GM19452 (cell line): ENCODE measurements around the gene TANGO6.
"Not testable (repeated sequence)": the region's sequence is repeated elsewhere in the genome, so short reads cannot be mapped to it uniquely, and the experiment has no call there.

Experiments
- ATAC-seq: cut with Tn5 transposase; IDR thresholded peaks from one replicate; pipeline ENCODE4 v1.9.1; 2021; ENCODE audit not compliant: unreplicated experiment

Gene TANGO6

DNA sequence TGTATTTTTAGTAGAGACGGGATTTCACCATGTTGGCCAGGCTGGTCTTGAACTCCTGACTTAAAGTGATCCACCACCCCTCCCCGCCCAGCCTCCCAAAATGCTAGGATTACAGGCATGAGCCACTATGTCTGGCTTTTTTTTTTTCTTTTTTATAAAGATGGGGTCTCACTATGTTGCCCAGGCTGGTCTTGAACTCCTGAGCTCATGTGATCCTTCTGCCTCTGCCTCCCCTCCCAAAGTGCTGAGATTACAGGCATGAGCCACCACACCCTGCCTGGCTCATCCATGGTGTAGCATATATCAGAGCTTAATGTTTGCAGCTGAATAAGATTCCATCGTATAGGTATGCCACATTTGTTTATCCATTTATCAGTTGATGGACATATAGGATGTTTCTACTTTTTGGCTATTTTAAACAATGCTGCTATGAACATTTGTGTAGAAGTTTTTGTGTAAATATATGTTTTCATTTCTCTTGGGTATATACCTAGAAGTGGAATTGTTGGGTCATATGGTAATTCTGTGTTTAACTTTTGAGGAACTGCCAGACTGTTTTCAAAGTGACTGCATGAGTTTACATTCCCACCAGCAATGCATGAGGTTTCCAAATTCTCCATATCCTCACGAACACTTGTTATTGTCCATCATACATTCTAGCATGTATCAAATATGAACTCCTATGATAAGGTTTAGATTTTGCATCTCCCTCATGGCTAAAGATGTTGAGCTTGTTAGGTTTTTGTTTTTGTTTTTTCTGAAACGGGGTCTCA, 206.5 kb downstream of the TANGO6 start:
- ATAC-seq: no peak

DNA sequence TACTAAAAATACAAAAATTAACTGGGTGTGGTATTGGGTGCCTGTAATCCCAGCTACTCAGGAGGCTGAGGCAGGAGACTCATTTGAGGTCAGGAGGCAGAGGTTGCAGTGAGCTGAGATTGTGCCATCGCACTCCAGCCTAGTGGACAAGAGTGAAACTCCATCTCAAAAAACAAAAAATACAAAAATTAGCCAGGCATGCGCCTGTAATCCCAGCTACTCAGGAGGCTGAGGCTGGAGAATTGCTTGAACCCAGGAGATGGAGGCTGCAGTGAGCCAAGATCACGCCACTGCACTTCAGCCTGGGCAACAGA, 208.1 kb downstream of the TANGO6 start:
- ATAC-seq: not testable (repeated sequence)

DNA sequence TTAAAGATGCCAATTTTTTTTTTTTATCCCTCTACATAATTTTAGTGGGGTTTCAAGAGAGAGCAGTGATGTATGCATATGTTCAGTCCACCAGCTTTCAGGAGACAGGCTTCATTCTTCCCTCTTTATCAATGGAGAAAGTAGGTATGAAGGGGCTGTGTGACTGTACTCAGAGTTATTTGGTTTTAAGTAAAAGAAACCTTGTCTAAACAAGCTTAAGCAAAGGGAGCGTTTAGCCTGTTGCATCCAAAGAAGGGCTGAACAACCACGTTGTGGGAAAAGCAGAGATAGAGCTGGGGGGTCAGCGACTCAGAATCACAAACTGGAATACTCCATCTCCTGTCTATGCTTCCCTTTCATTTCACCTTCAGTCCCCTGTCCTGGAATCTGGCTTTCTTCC, 211.7 kb downstream of the TANGO6 start:
- no peak for ATAC-seq

DNA sequence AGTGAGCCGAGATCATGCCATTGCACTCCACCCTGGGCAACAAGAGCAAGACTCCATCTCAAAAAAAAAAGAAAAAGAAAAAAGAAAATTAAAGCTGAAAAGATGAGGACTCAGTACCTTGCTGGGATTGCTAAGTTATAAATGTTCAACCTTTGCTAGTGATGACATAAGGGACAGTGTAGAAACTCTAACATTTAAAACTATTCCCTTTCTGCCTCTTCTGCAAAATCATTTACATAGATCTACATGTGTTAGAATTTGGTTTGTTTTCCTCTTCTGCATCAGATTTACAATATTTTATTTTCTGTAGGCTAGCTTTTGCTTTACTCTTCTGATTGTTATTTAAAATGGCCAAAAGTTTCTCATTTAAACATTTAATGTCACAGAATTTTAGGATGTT, 212.6 kb downstream of the TANGO6 start:
- no peak for ATAC-seq

DNA sequence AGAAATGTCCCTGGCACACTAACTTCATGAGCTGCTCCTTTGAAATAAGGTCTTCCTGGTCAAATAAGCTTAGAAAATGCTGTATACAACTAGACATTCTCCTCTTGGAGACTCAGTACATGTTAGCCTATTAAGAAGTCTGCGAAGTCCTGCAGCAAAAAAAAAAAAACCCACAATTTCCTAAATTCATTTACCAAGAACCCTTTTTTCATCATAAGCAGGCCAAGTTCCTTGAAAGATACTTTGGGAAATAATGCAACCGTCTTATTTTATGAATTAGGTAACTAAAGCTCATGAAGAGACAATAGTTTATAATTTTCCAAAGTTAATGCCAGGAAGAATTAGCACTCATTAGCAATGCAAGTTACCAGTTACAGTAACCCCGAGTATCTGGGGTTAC, 213.1 kb downstream of the TANGO6 start:
- ATAC-seq: no peak

DNA sequence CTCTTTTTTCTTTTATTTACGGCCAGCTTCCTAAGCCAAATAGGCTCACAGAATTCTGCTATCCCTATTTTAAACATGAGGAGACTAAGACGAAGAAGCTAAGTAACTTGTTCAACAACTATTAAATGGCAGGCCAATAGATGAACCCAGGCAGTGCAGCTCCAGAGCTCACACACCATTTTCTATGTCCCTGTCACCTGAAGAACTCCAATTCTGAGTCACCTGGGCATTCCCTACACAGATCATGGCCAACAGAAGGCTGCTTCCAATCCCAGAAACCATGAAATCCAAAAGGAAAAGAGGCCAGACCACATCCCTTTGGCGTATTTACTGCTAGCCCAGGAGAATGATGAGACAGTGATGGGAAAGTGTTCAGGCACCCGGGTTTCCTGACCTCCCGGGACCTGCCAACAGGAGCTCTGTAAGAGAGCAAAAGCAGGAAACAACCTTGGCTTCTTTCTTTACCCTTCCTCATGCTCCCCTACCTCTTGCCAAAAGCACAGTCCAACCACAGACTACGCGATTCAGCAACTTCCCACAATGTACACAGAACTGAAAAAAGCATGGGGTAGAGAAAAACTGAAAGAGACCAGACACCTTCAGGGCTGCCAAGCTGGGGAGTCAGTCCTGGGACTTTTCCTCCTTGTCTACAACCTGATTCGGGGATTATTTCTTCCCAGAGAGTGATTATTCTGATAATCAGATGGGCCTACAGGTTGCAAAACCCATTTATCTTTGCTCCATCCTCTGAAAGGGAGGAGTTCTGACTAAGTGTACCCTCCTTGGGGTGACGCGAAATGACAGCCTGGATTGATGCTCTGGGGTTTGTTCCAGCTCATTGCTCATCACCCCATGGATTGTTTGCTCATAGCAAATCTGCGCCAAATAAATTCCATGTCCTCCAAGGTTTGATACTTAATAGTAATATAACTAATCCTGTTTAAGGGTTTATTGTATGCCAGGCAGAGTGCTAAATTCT, 214.4 kb downstream of the TANGO6 start:
- no peak for ATAC-seq

DNA sequence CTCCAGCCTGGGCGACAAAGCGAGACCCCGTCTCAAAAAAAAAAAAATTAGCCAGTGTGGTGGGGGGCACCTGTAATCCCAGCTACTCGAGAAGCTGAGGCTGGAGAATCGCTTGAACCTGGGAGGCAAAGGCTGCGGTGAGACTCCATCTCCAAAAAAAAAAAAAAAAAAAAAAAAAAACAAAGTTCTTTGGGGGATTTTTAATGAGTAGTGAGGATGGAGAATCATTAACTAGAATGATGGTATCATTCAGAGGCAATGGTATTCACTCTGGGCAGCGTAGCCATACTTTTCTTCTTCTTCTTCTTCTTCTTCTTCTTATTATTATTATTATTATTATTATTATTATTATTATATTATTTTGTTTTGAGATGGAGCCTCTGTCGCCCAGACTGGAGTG, 220.2 kb downstream of the TANGO6 start:
- ATAC-seq: not testable (repeated sequence)

DNA sequence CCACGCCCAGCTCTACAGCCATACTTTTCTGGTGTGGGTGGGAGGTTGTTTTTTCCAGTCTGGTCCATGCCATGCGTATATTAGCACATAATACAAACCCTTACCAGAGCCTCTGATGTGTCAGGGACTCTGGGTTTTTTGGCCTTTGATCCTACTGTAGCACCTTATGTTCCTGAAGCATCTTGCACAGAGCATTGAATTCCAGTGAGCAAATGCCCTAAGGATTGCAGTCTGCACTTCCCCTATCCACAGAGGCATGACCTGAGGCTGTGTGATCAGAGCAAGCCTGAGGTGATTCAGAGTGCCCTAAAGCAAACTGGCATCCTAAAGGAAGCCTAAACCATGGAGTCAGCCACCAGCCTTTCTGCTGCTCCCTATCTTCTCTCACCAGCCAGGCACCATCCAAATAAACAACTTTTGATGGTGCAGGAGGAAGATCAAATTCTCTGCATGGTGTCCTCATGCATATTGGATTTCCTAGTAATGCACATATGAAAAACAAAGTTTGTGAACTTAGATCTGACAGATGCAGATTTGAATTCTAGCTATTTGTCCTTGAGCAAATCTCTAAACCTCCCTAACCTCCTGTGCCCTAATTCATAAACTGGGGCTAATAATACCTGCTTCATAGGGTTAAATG, 220.9 kb downstream of the TANGO6 start:
- no peak for ATAC-seq

DNA sequence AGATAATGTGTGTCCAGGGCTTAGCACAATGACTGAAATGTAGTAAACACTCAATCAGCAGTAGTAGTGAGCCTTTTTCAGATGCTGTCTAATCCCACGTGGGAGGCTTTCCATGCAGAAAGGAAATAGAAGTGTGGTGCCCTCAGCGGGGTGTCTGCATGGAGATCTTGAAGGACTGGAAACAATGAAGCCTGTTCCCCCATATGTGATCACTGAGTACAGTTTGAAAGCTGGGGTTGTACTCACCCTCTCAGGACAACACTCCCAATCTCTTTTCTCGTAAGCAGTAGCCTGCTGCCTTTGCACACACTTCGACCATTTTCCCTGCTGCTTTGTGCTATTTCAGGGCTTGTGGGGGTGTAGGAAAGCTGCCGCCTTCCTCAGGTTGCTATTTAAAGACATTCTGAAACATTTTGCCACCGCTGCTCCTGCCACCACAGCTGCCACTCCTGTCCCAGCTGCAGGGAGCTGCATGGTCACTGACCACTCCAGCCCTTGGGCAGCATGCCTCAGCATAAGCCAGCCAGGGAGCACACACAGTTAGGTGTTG, 221.5 kb downstream of the TANGO6 start:
- no peak for ATAC-seq

DNA sequence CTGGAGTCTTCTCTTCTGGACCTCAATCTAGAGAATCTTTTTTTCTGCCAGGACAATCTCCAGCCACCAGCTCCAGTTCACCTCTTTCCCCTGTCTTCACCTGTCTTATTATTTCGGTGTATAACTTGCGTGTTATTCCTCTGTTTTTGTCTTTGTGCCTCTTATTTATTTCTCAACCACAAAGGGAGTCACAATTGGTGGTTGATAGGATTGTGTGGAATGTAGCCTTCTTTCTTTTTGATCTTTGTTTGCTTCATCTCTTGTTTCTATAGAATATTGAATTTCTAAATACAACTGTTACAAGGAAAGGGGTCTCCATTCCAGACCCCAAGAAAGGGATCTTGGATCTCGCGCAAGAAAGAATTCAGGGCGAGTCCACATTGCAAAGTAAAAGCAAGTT, 226.2 kb downstream of the TANGO6 start:
- no peak for ATAC-seq

DNA sequence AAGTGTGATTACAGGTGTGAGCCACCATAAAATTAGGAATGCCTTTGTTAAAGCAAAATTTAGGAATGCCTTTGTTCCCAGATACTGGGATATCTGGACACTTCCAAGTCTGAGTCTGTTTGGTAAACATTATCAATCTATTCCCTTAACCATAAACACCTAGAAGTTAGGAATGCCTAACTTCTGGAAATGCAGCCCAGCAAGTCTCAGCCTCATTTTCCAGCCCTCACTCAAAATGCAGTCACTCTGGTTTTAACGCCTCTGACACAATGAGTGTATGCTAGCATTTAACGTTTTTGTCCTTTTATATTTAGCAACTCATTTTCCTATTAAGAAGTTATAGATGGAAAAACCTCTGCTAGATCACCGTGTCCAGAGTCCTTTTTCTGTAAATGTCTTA, 227.7 kb downstream of the TANGO6 start:
- ATAC-seq: no peak

DNA sequence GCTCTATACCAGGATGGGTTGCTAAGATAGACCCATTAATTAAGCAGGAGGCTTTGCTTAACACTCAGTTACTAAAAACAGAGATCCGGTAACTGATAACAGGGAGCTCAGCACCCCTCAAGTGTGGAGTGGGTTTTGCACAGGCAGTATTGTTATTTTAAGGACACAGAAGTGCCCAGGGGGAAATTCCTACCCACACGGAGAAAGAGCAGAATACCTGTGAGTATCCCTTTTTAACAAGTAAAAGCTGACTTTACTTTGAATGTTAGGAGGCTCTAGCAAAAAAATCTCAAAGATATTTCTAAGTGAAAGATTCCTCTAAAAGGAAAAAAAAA, 229.3 kb downstream of the TANGO6 start:
- ATAC-seq: no peak

DNA sequence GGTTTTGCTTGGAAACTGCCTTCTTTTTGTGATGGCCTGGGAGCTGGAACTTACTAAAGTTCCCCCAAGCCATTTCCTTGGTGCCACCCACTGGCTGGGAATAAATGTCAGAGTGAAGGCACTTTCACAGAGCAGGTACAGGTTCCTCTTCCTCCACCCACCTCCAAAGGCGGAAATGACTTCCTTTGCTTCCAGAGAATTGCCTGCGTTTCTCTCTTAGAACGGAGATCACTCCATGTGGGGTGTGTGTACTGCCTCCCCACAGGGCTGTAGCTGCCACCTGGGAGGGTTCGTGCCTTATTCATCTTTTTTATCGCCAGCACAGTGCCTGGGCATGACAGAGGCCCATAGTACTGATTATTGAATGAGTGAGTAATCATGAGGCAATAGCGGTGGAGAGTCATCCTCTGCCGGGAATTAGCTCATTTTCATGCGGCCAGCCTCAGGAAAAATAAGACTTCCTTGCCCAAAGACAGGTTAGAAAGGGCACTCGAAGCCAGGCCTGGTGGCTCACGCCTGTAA, 229.9 kb downstream of the TANGO6 start:
- no peak for ATAC-seq

DNA sequence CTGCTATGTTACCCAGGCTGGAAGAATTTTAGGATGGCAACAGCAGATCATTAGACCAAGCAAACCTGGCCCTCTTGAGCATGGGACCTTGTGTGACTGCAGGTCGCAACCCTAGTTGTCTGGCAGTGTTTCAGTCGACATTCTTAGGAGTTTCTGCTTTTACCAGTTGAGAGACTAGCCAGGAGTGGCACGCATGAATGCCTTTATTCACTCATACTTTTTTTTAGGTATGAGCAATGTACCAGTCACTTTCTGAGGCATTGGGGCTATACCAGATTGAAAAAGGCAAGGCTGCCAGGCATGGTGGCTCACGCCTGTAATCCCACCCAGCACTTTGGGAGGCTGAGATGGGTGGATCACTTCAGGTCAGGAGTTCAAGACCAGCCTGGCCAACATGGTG, 233.9 kb downstream of the TANGO6 start:
- no peak for ATAC-seq

DNA sequence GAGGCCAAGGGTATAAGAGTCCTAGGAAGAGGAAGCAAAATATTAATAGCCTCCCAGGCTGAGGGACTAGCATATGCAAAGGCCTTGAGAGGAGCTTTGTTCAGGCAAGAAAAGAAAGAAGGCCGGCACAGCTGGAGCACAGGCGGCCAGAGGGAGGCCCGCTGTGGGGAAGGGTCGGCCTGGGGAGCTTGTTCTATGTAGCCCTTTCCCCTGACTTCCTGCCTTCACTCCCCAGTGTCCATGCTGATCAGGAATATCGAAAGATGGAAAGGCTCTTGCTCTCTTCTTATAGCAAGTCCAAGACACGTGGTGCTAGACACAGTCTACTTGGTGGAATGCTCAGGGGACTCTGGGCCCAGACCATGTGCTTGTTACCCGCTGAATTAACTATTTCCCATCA, 234.7 kb downstream of the TANGO6 start:
- ATAC-seq: no peak

DNA sequence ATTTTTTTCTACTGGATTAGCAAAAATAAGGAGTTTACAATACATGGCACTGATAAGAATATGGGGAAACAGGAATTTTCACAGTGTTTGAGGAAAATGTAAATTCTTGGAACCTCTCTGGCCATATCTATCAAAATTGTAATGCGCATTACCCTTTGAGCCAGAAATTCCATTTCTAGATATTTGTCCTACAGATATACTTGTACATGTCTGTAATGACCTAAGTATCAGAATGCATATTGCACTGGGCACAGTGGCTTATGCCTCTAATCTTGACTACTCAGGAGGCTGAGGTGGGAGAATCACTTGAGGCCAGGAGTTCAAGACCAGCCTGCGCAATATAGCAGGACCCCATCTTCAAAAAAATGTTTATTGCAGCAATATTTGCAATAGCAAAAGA, 236.4 kb downstream of the TANGO6 start:
- ATAC-seq: no peak

DNA sequence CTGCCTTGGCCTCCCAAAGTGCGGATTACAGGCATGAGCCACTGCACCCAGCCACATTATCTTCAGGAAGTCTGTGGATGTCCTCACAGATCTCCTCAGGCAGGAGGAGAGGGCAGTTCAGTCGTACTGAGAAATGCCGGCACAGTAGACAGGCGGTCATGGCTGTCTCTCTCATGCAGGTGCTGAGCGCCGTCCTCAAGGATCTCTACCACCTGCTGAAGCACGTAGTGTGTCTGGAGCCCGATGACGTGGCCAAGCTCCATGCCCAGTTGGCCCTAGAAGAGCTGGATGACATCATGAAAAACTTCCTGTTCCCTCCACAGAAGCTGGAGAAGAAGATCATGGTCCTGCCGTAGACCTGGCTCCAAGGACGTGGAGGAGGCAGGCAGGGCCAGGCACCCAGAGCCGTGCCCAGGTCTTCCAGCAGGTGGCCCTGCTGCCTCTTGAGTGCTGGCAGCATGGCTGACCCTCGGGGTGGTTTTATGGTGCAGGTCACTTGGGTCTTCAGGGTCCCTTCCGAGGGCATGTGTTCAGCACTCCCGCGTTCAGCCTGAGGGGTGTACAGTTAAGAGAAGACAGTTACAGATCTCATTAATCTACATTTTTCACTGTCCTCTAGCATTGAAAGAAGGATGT, 240.1 kb downstream of the TANGO6 start:
- no peak for ATAC-seq

DNA sequence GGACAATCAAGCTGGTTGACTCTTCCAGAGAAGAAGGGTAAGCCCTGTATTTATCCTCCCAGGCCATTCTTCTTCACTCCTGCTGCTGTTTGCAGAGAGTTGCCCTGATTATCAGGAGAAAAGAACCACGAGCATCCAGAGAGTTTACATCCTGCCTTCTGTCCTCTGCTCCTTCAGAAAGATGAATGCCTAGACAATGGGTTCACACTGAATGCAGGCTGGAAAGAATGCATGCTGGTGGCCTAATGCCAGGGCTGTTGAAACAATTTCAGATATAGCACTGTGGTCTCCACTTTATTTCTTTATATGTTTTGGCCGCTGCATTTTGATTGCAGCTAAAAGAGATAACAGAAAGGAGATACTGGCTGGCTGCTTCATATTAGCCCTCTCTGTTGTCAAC, 241.0 kb downstream of the TANGO6 start:
- no peak for ATAC-seq

DNA sequence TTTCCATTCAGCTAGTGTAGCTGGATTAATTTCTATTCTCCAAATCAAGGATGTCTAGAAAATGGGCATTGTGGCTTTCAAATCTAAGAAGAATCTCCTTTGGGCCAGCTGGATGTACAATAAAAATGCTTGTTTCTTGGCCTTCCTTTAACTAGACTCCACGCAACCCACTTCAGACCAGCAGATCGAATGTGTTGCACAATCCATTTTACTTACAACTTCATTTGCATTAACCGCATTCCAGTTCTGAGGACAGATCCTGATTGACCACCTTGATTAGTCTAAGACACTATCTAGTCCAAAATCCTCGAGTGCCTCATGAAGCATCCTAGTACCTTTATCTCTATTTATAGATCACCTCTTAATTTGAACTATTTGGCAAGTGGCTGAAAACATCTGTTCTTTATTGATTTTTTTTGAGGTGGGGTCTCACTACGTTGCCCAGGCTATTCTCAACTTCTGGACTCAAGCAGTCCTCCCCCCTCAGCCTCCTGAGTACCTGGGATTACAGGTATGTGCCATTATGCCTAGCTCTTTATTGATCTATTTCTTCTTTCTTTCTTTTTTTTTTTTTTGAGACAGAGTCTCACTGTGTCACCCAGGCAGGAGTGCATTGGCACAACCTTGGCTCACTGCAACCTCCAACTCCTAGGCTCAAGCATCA, 241.8 kb downstream of the TANGO6 start:
- no peak for ATAC-seq

DNA sequence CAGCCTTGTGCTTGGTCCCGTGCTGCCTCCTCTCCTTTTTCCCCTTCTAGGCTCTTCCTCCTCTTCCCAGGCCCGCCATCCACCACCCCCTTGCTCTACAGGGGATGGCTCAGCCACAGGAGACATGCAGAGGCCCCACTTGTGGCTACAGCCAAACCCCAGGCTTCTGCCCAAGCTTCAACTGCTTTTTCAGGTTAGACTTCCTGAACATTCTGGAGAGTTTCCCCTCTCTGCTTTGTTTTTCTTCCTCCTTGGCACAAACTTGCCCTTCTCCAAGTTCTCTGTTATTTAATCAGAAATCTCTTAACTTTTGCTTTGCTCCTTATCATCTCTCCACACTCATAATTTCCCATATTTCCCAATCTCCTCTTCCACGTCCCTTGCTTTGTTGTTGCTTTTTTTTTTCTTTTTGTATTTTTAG, 243.8 kb downstream of the TANGO6 start:
- no peak for ATAC-seq
